GM12878 (cell line): ENCODE measurements around the gene EEF1AKMT2. TPM values are rescaled to one million over a fixed set of nuclear protein-coding genes. Genes with fewer than 3 reads are reported as not detected.

Experiments
- ATAC-seq: fragments of 200-7000 bp; cut with Tn5 transposase; 3 replicates; pipeline ENCODE4 v1.9.1; 2020; ENCODE audit warnings: mild to moderate bottlenecking, moderate library complexity
- BruUV-seq: library from RNA; stranded (reverse); fragments of 400-500 nt; replicated peaks from 2 replicates; lab custom pipeline; 2021; lab: Mats Ljungman, UMichigan
- CTCF ChIA-PET: fragments of 300-600 bp; sonication (Branson Sonifier 250); formaldehyde crosslinking; extraction: SDS; loops from one replicate; lab custom pipeline; 2021; ENCODE audit warnings: inconsistent platforms; lab: Yijun Ruan, JAX
- POLR2A ChIA-PET: fragments of 350-600 bp; formaldehyde crosslinking; extraction: SDS; loops from one replicate; lab custom pipeline; 2021; ENCODE audit warnings: inconsistent platforms; lab: Charles Lee
- RAD21 ChIA-PET: fragments of 300-600 bp; sonication (Branson Sonifier 250); formaldehyde crosslinking; loops from one replicate; lab custom pipeline; 2023; ENCODE audit warnings: antibody characterized with exemption; ENCODE audit not compliant: unreplicated experiment; lab: Charles Lee
- SMC1A ChIA-PET: fragments of 300-600 bp; sonication (Branson Sonifier 250); formaldehyde crosslinking; loops from one replicate; lab custom pipeline; 2023; ENCODE audit not compliant: unreplicated experiment, uncharacterized antibody; lab: Charles Lee
- DNase-seq: peaks from one replicate; pipeline ENCODE4 v3.0.0-alpha.2; 2011; ENCODE audit warnings: low read depth, low spot score
- FAIRE-seq: peaks from 3 replicates; lab custom pipeline; 2011; peaks lifted over from hg19 to GRCh38; lab: Jason Lieb, UNC
- H2AFZ ChIP-seq: 2 replicates; pipeline ENCODE4 v1.6.0; 2011; ENCODE audit warnings: low read depth, low read length, control low read depth; ENCODE audit not compliant: control insufficient read depth
- H3K27ac ChIP-seq: 2 replicates; pipeline ENCODE4 v1.5.1; 2011; ENCODE audit warnings: control low read depth; ENCODE audit not compliant: control insufficient read depth, insufficient read depth
- H3K27me3 ChIP-seq, 2 experiments: replicated peaks in 1 of 2; 2 replicates each; pipeline versions ENCODE4 v1.6.0 to v1.6.1; 2011; ENCODE audit warnings: low read length in 1 of 2; ENCODE audit not compliant: control insufficient read depth in 2 of 2, insufficient read depth in 2 of 2
- H3K36me3 ChIP-seq, 2 experiments: 2 replicates each; pipeline ENCODE4 v1.5.1; 2011; ENCODE audit warnings: low read length in 1 of 2; ENCODE audit not compliant: control insufficient read depth in 2 of 2, insufficient read depth in 2 of 2
- H3K4me1 ChIP-seq: 2 replicates; pipeline ENCODE4 v1.6.1; 2011; ENCODE audit warnings: mild to moderate bottlenecking, low read length, moderate library complexity, mixed read lengths; ENCODE audit not compliant: control insufficient read depth, insufficient read depth
- H3K4me2 ChIP-seq: 2 replicates; pipeline ENCODE4 v1.6.0; 2011; ENCODE audit warnings: control low read depth; ENCODE audit not compliant: control insufficient read depth, insufficient read depth
- H3K4me3 ChIP-seq: fragments of 200-600 bp; sonication (generic); 2 replicates; pipeline ENCODE4 v1.5.1; 2016
- H3K79me2 ChIP-seq: 2 replicates; pipeline ENCODE4 v1.6.0; 2011; ENCODE audit warnings: low read length; ENCODE audit not compliant: control insufficient read depth, insufficient read depth
- H3K9ac ChIP-seq: 2 replicates; pipeline ENCODE4 v1.8.0; 2011; ENCODE audit warnings: low read length, control low read depth, mixed read lengths; ENCODE audit not compliant: control insufficient read depth, insufficient read depth
- H3K9me3 ChIP-seq: replicated peaks from 3 replicates; pipeline ENCODE4 v1.5.1; 2011; ENCODE audit warnings: mild to moderate bottlenecking, low read length; ENCODE audit not compliant: control insufficient read depth, insufficient read depth
- H4K20me1 ChIP-seq: 2 replicates; pipeline ENCODE4 v1.6.0; 2011; ENCODE audit not compliant: control insufficient read depth, insufficient read depth
- BHLHE40 ChIP-seq, 2 experiments: fragments of 450-650 bp in 1 of 2; IDR thresholded peaks; 2 replicates each; pipeline ENCODE4 v1.6.1; 2011 to 2017; ENCODE audit warnings: low read depth in 2 of 2, borderline replicate concordance in 1 of 2, improper control_type of control experiment in 1 of 2, low read length in 1 of 2, mild to moderate bottlenecking in 1 of 2
- BRCA1 ChIP-seq: IDR thresholded peaks from 2 replicates; pipeline ENCODE4 v1.6.1; 2011; ENCODE audit warnings: low read depth, low read length, improper control_type of control experiment
- MEF2A ChIP-seq: IDR thresholded peaks from 2 replicates; pipeline ENCODE4 v1.6.1; 2011; ENCODE audit warnings: low read depth, mild to moderate bottlenecking, low read length, moderate library complexity; ENCODE audit not compliant: insufficient read depth
- MEF2B ChIP-seq: fragments of 450-650 bp; IDR thresholded peaks from 2 replicates; pipeline ENCODE4 v1.6.1; 2018; ENCODE audit warnings: mild to moderate bottlenecking, moderate library complexity; ENCODE audit not compliant: partially characterized antibody, poor library complexity, severe bottlenecking
- NBN ChIP-seq: fragments of 450-650 bp; IDR thresholded peaks from 2 replicates; pipeline ENCODE4 v1.6.1; 2016
- WGBS: methylation state at CpG from one replicate; pipeline ENCODE4 v1.1.6; 2016; ENCODE audit warnings: low lambda C conversion rate; ENCODE audit not compliant: insufficient replicate concordance, insufficient coverage; ENCODE audit errors: missing lambda C conversion rate; 5-methylcytosine and 5-hydroxymethylcytosine counted together
- in situ Hi-C: fragments of 300-500 bp; cut with MboI; formaldehyde crosslinking; loops from 9 replicates; pipeline ENCODE4 v1.14.3; 2018; ENCODE audit warnings: mixed read lengths
- intact Hi-C: fragments of 100-400 bp; cut with micrococcal nuclease; formaldehyde crosslinking; loops from one replicate; pipeline ENCODE4 v1.14.2; 2022; ENCODE audit not compliant: unreplicated experiment
- polyA plus RNA-seq, 11 experiments: library from polyadenylated mRNA; depleted of rRNA in 4 of 11; unstranded in 6 of 11; stranded (reverse) in 5 of 11; fragments of >200 nt; fragmentation: Nextera tagmentation in 4 of 11; fragmentation: Illumina TruSeq in 1 of 11; extraction: Ambion mirVana in 4 of 11; extraction: Trizol in 1 of 11; gene quantifications; 1 replicate in 1 of 11; 2 replicates in 10 of 11; pipeline versions ENCODE4 v1.2.1 to v1.2.3, GENCODE V29; 2011 to 2016; ENCODE audit warnings: inconsistent platforms in 2 of 11, missing spikeins in 2 of 11, low read depth in 1 of 11
- small RNA-seq: library from RNA; depleted of rRNA; stranded (forward); fragments of <200 nt; gene quantifications from one replicate; pipeline ENCODE3, GENCODE V24; 2014
- total RNA-seq, 4 experiments: library from RNA; depleted of rRNA in 3 of 4; stranded (reverse); fragments of >200 nt in 3 of 4; fragmentation: Illumina TruSeq in 1 of 4; extraction: Trizol in 1 of 4; gene quantifications; 2 replicates each; pipeline versions ENCODE4 v1.2.1 to v1.2.3, GENCODE V29; 2013 to 2021
- TF ChIP-seq, protein P1 (sequence below): IDR thresholded peaks from 2 replicates; pipeline ENCODE4 v1.6.1; 2012; ENCODE audit warnings: improper control_type of control experiment, low read depth, low read length; ENCODE audit not compliant: insufficient replicate concordance

EEF1AKMT2 gene
- total and polyA plus RNA-seq, 10 of the 15 experiments (the other 5 are each of a cell fraction or from before 2014, with no cell fraction given) = 9.1 to 29.3 (median 23.6) TPM

DNA sequence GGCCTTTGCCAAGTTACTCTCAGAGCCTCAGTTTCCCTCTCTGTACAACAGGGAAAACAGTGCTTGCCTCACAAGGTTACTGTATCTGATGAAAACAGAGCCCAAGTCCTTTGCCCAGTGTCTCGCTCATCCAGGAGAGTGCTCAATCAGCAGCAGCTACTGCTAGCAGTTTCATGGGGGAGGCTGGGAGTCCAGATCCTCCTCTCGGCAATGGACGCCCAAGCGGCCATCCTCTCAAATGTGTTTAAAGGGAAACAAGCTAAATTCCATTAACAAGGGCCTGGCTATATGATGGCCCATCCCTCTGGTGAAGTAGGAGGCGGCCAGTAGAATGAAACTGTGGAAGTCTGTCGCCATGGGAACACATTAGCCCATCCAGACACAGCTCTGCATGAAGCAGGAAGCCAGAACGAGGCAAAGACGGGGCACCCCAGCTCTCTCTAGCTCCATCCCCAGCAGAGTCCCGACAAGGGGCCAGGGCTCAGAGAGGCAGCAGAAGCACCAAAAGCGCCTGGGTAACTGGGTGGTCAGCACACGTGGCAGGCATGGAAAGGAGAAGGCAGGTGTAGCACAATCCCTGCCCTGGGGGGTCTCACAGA is 82.7 kb downstream of the EEF1AKMT2 start (continued):
- TF ChIP-seq BRCA1 = no peak
- TF ChIP-seq MEF2B = no peak
- TF ChIP-seq BHLHE40 (IDR thresholded peaks at IDR 0.05; ENCODE audit: borderline replicate concordance in 1 of 2, low read depth in 2 of 2, low read length in 1 of 2) = no peak
- no peak for TF ChIP-seq NBN
- TF ChIP-seq MEF2A = no peak

DNA sequence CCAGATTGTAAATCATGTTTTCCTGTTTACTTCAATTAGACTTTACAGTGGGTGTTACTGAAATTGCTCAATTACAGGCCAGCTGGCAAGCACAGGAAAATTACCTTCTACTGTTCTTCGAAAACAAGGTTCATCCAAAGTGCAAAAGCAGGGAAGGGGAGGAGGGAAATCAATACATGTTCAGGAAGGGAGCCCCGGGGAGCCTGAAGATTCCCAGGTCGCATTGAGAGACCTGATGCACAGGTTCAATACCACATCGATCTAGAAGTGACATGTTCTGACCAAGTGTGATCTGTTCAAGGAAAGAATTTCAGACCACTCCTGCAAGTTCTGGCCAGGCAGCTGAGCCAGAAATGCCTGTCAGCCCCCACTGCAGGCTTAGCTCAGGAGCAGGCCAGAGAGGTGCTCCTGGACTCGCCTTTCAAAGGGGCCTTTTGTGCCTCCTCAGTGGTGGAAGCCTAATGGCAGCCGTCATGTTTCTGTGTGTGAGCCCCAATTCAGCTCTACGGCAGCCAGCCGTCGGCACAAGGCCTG is 83.4 kb downstream of the EEF1AKMT2 start:
- H3K4me2 ChIP-seq = no peak overlapping the region
- no peak overlapping the region for H3K27ac ChIP-seq
- 59% methylated on average over 9 of the region's 9 CpGs for WGBS
- FAIRE-seq (no peak), ATAC-seq (no peak), DNase-seq (no peak)
- H2AFZ ChIP-seq = no peak overlapping the region
- ChIA-PET CTCF (interaction anchor here (1.0 to 4.6 kb wide), 3 partner anchors 10 to 121 kb away, joined by 3 to 26 read pairs (median 3); no protein-coding TSS in a partner anchor), SMC1A (interaction anchor here (1.4 to 5.0 kb wide), 3 partner anchors 11 to 33 kb away, joined by 3 to 38 read pairs (median 6); no protein-coding TSS in a partner anchor), POLR2A (interaction anchor here (1.3 to 1.6 kb wide), 2 partner anchors 9 to 11 kb away, joined by 5 read pairs; no protein-coding TSS in a partner anchor), RAD21 (interaction anchor here (0.6 to 14.0 kb wide), 7 partner anchors 11 to 183 kb away, joined by 3 to 266 read pairs (median 4); no protein-coding TSS in a partner anchor)
- H4K20me1 ChIP-seq = no peaks in the 10 kb centered on the region
- H3K36me3 ChIP-seq = peaks cover 5 to 20% of the 10 kb centered on the region in 2 experiments; a peak in 3 of 4 replicates
- in situ Hi-C loops (no loop called here), intact Hi-C loops (no loop called here)
- H3K4me3 ChIP-seq = no peak overlapping the region
- TF ChIP-seq, protein P1, sequence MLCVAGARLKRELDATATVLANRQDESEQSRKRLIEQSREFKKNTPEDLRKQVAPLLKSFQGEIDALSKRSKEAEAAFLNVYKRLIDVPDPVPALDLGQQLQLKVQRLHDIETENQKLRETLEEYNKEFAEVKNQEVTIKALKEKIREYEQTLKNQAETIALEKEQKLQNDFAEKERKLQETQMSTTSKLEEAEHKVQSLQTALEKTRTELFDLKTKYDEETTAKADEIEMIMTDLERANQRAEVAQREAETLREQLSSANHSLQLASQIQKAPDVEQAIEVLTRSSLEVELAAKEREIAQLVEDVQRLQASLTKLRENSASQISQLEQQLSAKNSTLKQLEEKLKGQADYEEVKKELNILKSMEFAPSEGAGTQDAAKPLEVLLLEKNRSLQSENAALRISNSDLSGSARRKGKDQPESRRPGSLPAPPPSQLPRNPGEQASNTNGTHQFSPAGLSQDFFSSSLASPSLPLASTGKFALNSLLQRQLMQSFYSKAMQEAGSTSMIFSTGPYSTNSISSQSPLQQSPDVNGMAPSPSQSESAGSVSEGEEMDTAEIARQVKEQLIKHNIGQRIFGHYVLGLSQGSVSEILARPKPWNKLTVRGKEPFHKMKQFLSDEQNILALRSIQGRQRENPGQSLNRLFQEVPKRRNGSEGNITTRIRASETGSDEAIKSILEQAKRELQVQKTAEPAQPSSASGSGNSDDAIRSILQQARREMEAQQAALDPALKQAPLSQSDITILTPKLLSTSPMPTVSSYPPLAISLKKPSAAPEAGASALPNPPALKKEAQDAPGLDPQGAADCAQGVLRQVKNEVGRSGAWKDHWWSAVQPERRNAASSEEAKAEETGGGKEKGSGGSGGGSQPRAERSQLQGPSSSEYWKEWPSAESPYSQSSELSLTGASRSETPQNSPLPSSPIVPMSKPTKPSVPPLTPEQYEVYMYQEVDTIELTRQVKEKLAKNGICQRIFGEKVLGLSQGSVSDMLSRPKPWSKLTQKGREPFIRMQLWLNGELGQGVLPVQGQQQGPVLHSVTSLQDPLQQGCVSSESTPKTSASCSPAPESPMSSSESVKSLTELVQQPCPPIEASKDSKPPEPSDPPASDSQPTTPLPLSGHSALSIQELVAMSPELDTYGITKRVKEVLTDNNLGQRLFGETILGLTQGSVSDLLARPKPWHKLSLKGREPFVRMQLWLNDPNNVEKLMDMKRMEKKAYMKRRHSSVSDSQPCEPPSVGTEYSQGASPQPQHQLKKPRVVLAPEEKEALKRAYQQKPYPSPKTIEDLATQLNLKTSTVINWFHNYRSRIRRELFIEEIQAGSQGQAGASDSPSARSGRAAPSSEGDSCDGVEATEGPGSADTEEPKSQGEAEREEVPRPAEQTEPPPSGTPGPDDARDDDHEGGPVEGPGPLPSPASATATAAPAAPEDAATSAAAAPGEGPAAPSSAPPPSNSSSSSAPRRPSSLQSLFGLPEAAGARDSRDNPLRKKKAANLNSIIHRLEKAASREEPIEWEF = no peak
- BruUV-seq = no TSS peak
- H3K27me3 ChIP-seq = no peaks in the 10 kb centered on the region
- no peak overlapping the region for H3K9ac ChIP-seq
- H3K9me3 ChIP-seq = no peaks in the 10 kb centered on the region
- H3K4me1 ChIP-seq = no peaks in the 10 kb centered on the region; the same call in 1 of the 2 replicates
- H3K79me2 ChIP-seq = peaks cover 2% of the 10 kb centered on the region

Small RNAs within 50 kb of the gene (small RNA-seq; reads per million reads assigned to genes)
- not detected for gene RF00019

Other genes starting within 250 kb of the EEF1AKMT2 start
- 20.6 and 26.3 TPM in 2 replicates for gene FAM53B, start 47.5 kb downstream of the EEF1AKMT2 start, total RNA-seq (2014; rRNA removed)
- gene FAM53B, start 47.5 kb downstream of the EEF1AKMT2 start, total RNA-seq (2014; rRNA removed; fragmentation: Illumina TruSeq; extraction: Trizol) = 9.8 and 12.2 TPM in 2 replicates
- 25.2 and 26.1 TPM in 2 replicates for gene FAM53B, start 47.5 kb downstream of the EEF1AKMT2 start, total RNA-seq (2021)
- gene FAM53B, start 47.5 kb downstream of the EEF1AKMT2 start, polyA plus RNA-seq (2011; rRNA removed) = 6.3 and 8.6 TPM in 2 replicates
- 2.7 and 6.5 TPM in 2 replicates for gene FAM53B, start 47.5 kb downstream of the EEF1AKMT2 start, polyA plus RNA-seq (2014; fragmentation: Illumina TruSeq; extraction: Trizol)
- gene FAM53B, start 47.5 kb downstream of the EEF1AKMT2 start, polyA plus RNA-seq (2014; fragmentation: Nextera tagmentation; extraction: Ambion mirVana) = under 1 TPM; 0.05 to 0.16 TPM
- 14.8 and 15.6 TPM in 2 replicates for gene FAM53B, start 47.5 kb downstream of the EEF1AKMT2 start, polyA plus RNA-seq (2014; rRNA removed)
- gene FAM53B, start 47.5 kb downstream of the EEF1AKMT2 start, polyA plus RNA-seq (2016; fragmentation: Nextera tagmentation; extraction: Ambion mirVana) = 1 to 10 TPM; 4.9 to 7.7 TPM
- gene ABRAXAS2, start 9.9 kb upstream of the EEF1AKMT2 start, total RNA-seq (2014; rRNA removed) = 13.3 and 13.5 TPM in 2 replicates
- gene ABRAXAS2, start 9.9 kb upstream of the EEF1AKMT2 start, total RNA-seq (2014; rRNA removed; fragmentation: Illumina TruSeq; extraction: Trizol) = 18.9 and 19.7 TPM in 2 replicates
- 12.9 and 13.7 TPM in 2 replicates for gene ABRAXAS2, start 9.9 kb upstream of the EEF1AKMT2 start, total RNA-seq (2021)
- gene ABRAXAS2, start 9.9 kb upstream of the EEF1AKMT2 start, polyA plus RNA-seq (2011; rRNA removed) = 14.6 and 20.6 TPM in 2 replicates
- gene ABRAXAS2, start 9.9 kb upstream of the EEF1AKMT2 start, polyA plus RNA-seq (2014; fragmentation: Illumina TruSeq; extraction: Trizol) = 20.2 and 24.9 TPM in 2 replicates
- 1 to 10 TPM; 9.0 to 9.9 TPM for gene ABRAXAS2, start 9.9 kb upstream of the EEF1AKMT2 start, polyA plus RNA-seq (2014; fragmentation: Nextera tagmentation; extraction: Ambion mirVana)
- gene ABRAXAS2, start 9.9 kb upstream of the EEF1AKMT2 start, polyA plus RNA-seq (2014; rRNA removed) = 9.6 and 11.7 TPM in 2 replicates
- 10 to 100 TPM; 15.9 to 16.4 TPM for gene ABRAXAS2, start 9.9 kb upstream of the EEF1AKMT2 start, polyA plus RNA-seq (2016; fragmentation: Nextera tagmentation; extraction: Ambion mirVana)
- gene ZRANB1, start 150.2 kb upstream of the EEF1AKMT2 start, total RNA-seq (2014; rRNA removed) = 8.2 and 9.4 TPM in 2 replicates
- 11.8 and 11.9 TPM in 2 replicates for gene ZRANB1, start 150.2 kb upstream of the EEF1AKMT2 start, total RNA-seq (2014; rRNA removed; fragmentation: Illumina TruSeq; extraction: Trizol)
- 8.2 and 8.4 TPM in 2 replicates for gene ZRANB1, start 150.2 kb upstream of the EEF1AKMT2 start, total RNA-seq (2021)
- 8.9 and 10.7 TPM in 2 replicates for gene ZRANB1, start 150.2 kb upstream of the EEF1AKMT2 start, polyA plus RNA-seq (2011; rRNA removed)
- gene ZRANB1, start 150.2 kb upstream of the EEF1AKMT2 start, polyA plus RNA-seq (2014; fragmentation: Illumina TruSeq; extraction: Trizol) = 8.1 and 10.1 TPM in 2 replicates
- 1 to 10 TPM; 2.2 to 2.8 TPM for gene ZRANB1, start 150.2 kb upstream of the EEF1AKMT2 start, polyA plus RNA-seq (2014; fragmentation: Nextera tagmentation; extraction: Ambion mirVana)
- gene ZRANB1, start 150.2 kb upstream of the EEF1AKMT2 start, polyA plus RNA-seq (2014; rRNA removed) = 4.4 and 4.5 TPM in 2 replicates
- 1 to 10 TPM; 1.7 to 4.4 TPM for gene ZRANB1, start 150.2 kb upstream of the EEF1AKMT2 start, polyA plus RNA-seq (2016; fragmentation: Nextera tagmentation; extraction: Ambion mirVana)